22Rv1 (cell line): ENCODE measurements around the gene COL13A1.

Experiments used
- CTCF ChIP-seq: fragments of 450-650 bp; IDR thresholded peaks from 2 replicates; pipeline ENCODE4 v1.5.1; 2017; ENCODE audit warnings: mild to moderate bottlenecking
- ZFX ChIP-seq: fragments of 450-650 bp; IDR thresholded peaks from 2 replicates; pipeline ENCODE4 v1.6.1; 2017; ENCODE audit warnings: antibody characterized with exemption, borderline replicate concordance

GRCh38 chr10:69890065-69890847 is 88.5 kb downstream of the COL13A1 start:
- no peak for TF ChIP-seq CTCF
- no peak for TF ChIP-seq ZFX
